ENCODE results near the gene RNF186. TPM values are rescaled to one million over a fixed set of nuclear protein-coding genes. Genes with fewer than 3 reads are reported as not detected.
A peak's percentile ranks its signal among the peaks of the same experiment; 100 is the strongest.

The RNF186 gene
- total and polyA plus RNA-seq, 4 donors, result 0.17 to 0.38 (median 0.28) TPM

DNA sequence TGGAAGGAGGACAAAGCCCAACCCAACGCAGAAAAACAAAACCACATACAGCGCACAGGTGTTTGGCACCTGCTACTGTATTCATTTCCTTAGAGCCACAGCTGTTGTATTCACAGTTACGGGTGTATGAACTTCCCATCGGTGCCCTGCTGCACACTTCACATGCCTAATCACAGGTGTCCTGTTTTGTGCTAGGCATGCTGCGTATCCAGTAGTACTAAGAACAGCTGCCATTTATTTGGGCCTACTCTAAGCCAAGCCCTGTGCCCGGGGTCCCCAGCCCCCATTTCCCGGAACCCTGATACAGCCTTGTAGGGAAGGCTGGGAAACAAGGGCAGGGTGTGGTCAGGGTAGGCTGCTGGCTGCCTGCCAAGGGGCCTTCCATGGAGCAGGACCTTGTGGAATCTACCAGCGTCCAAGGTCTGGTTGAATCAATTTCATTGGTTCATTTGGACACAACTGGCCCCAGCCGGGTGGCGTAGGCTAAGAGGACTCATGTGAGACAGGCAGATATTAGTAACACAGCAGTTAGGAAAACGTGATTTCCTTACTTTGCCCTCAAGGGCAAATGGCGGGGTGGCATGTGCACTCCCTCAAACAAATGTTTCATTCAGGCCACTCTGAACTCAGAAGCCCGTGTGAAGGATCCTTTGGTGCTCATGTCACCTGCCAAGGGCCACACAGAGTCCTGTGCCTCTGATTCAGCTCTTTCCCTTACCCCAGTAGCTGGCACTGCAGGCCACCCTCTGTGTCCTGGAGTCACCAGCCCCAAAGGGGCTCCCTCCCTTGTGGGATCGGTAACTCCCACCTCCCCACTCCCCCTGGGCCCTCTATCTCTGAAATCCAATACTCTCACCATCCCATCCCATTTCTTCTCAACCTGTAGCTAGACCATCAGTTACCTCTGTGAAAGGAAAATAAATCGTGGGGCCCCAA, 986 bp upstream of the RNF186 start:
- Histone ChIP-seq H3K27ac (ENCODE audit: low read depth in 1 of 2, low read length in 2 of 2) (peak overlapping the region; percentile 68 to 79), H3K36me3 (ENCODE audit: control insufficient read depth in 4 of 4, insufficient read depth in 3 of 4, low read depth in 1 of 4, low read length in 3 of 4) (no peaks in the 10 kb centered on the region), H3K4me3 (ENCODE audit: low read depth in 1 of 3, low read length in 3 of 3) (no peak overlapping the region), H3K9ac (ENCODE audit: low read depth in 1 of 2, low read length in 2 of 2) (no peak overlapping the region), H3K4me1 (ENCODE audit: control insufficient read depth in 4 of 4, insufficient read depth in 4 of 4, low read length in 3 of 4) (peaks cover 16 to 61% (median 52%) of the 10 kb centered on the region in 4 donors), H3K27me3 (ENCODE audit: control insufficient read depth in 4 of 4, insufficient read depth in 4 of 4, low read length in 3 of 4) (no peaks in the 10 kb centered on the region), H3K9me3 (ENCODE audit: control insufficient read depth in 4 of 4, low read length in 3 of 4) (no peaks in the 10 kb centered on the region)
- WGBS, result 36% methylated on average over 15 of the region's 15 CpGs
- DNase-seq (ENCODE audit: low spot score), result no peak
- peak; percentile 33 for TF ChIP-seq YY1 (IDR thresholded peaks at IDR 0.05)
- TF ChIP-seq, protein P1, sequence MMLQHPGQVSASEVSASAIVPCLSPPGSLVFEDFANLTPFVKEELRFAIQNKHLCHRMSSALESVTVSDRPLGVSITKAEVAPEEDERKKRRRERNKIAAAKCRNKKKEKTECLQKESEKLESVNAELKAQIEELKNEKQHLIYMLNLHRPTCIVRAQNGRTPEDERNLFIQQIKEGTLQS (IDR thresholded peaks at IDR 0.05), result no peak
- peak; percentile 35 for TF ChIP-seq HNF4G (IDR thresholded peaks at IDR 0.05)
- peak; percentile 73 for TF ChIP-seq SP1 (IDR thresholded peaks at IDR 0.05)
- TF ChIP-seq HNF4A (conservative IDR thresholded peaks at IDR 0.05), result peak; percentile 80 to 89
- peak; percentile 28 to 84 for TF ChIP-seq RXRA (IDR thresholded peaks at IDR 0.05)
- TF ChIP-seq GABPA (IDR thresholded peaks at IDR 0.05 in 1 of 2, conservative IDR thresholded peaks at IDR 0.05 in 1 of 2), result no peak
- TF ChIP-seq, protein P2, sequence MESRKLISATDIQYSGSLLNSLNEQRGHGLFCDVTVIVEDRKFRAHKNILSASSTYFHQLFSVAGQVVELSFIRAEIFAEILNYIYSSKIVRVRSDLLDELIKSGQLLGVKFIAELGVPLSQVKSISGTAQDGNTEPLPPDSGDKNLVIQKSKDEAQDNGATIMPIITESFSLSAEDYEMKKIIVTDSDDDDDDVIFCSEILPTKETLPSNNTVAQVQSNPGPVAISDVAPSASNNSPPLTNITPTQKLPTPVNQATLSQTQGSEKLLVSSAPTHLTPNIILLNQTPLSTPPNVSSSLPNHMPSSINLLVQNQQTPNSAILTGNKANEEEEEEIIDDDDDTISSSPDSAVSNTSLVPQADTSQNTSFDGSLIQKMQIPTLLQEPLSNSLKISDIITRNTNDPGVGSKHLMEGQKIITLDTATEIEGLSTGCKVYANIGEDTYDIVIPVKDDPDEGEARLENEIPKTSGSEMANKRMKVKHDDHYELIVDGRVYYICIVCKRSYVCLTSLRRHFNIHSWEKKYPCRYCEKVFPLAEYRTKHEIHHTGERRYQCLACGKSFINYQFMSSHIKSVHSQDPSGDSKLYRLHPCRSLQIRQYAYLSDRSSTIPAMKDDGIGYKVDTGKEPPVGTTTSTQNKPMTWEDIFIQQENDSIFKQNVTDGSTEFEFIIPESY (IDR thresholded peaks at IDR 0.05), result peak; percentile 51
- TF ChIP-seq MAX (IDR thresholded peaks at IDR 0.05), result peak; percentile 71

DNA sequence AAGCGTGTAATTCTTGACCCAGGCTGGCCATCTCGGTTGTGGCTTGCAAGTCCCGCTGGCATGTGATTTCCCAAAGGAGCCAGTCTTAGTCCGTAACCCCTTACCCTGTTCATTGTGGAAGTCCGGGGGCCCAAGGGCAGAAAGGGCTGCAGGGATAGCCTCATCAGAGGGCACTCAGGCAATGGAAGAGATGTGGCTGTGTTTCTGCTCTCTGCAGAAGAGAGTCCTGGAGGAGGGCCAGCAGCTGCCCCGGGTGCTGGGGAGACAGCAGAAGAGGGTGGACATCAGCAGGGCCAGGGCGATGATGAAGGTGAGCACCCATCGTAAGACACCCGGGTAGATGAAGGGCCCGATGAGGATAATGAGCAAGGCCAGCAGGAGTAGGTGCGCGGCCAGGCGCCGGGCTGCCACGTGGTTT, 830 bp downstream of the RNF186 start:
- peaks cover 16 to 53% (median 46%) of the 10 kb centered on the region in 4 donors for H3K4me1 ChIP-seq (ENCODE audit: control insufficient read depth in 4 of 4, insufficient read depth in 4 of 4, low read length in 3 of 4)
- H3K27me3 ChIP-seq (ENCODE audit: control insufficient read depth in 4 of 4, insufficient read depth in 4 of 4, low read length in 3 of 4), result no peaks in the 10 kb centered on the region
- no peak overlapping the region for H3K9ac ChIP-seq (ENCODE audit: low read depth in 1 of 2, low read length in 2 of 2)
- DNase-seq (ENCODE audit: low spot score), result no peak
- H3K27ac ChIP-seq (ENCODE audit: low read depth in 1 of 2, low read length in 2 of 2), result no peak overlapping the region
- WGBS, result 79% methylated on average over 15 of the region's 15 CpGs
- H3K36me3 ChIP-seq (ENCODE audit: control insufficient read depth in 4 of 4, insufficient read depth in 3 of 4, low read depth in 1 of 4, low read length in 3 of 4), result no peaks in the 10 kb centered on the region
- H3K9me3 ChIP-seq (ENCODE audit: control insufficient read depth in 4 of 4, low read length in 3 of 4), result no peaks in the 10 kb centered on the region
- no peak overlapping the region for H3K4me3 ChIP-seq (ENCODE audit: low read depth in 1 of 3, low read length in 3 of 3)
- TF ChIP-seq HNF4G (IDR thresholded peaks at IDR 0.05), result no peak
- TF ChIP-seq RXRA (IDR thresholded peaks at IDR 0.05), result no peak
- TF ChIP-seq JUND (IDR thresholded peaks at IDR 0.05), result no peak
- TF ChIP-seq SP1 (IDR thresholded peaks at IDR 0.05), result no peak
- TF ChIP-seq, protein P1 (IDR thresholded peaks at IDR 0.05), result no peak
- no peak for TF ChIP-seq FOXA1 (IDR thresholded peaks at IDR 0.05)
- TF ChIP-seq HNF4A (conservative IDR thresholded peaks at IDR 0.05), result no peak
- TF ChIP-seq GABPA (IDR thresholded peaks at IDR 0.05 in 1 of 2, conservative IDR thresholded peaks at IDR 0.05 in 1 of 2), result no peak
- TF ChIP-seq, protein P3, sequence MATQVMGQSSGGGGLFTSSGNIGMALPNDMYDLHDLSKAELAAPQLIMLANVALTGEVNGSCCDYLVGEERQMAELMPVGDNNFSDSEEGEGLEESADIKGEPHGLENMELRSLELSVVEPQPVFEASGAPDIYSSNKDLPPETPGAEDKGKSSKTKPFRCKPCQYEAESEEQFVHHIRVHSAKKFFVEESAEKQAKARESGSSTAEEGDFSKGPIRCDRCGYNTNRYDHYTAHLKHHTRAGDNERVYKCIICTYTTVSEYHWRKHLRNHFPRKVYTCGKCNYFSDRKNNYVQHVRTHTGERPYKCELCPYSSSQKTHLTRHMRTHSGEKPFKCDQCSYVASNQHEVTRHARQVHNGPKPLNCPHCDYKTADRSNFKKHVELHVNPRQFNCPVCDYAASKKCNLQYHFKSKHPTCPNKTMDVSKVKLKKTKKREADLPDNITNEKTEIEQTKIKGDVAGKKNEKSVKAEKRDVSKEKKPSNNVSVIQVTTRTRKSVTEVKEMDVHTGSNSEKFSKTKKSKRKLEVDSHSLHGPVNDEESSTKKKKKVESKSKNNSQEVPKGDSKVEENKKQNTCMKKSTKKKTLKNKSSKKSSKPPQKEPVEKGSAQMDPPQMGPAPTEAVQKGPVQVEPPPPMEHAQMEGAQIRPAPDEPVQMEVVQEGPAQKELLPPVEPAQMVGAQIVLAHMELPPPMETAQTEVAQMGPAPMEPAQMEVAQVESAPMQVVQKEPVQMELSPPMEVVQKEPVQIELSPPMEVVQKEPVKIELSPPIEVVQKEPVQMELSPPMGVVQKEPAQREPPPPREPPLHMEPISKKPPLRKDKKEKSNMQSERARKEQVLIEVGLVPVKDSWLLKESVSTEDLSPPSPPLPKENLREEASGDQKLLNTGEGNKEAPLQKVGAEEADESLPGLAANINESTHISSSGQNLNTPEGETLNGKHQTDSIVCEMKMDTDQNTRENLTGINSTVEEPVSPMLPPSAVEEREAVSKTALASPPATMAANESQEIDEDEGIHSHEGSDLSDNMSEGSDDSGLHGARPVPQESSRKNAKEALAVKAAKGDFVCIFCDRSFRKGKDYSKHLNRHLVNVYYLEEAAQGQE (IDR thresholded peaks at IDR 0.05), result no peak
- TF ChIP-seq, protein P2 (IDR thresholded peaks at IDR 0.05), result no peak
- TF ChIP-seq EGR1 (IDR thresholded peaks at IDR 0.05; ENCODE audit: low read depth in 2 of 2), result no peak
- TF ChIP-seq FOXA2 (IDR thresholded peaks at IDR 0.05), result no peak
- TF ChIP-seq MAX (IDR thresholded peaks at IDR 0.05), result no peak
